MM.1S (cell line): ENCODE results near the gene GRIK4.

Experiments used
- DNase-seq: peaks from one replicate; pipeline ENCODE4 v3.0.0-alpha.2; 2015
- H2AFZ ChIP-seq: fragments of 300-600 bp; sonication (generic); 2 replicates; pipeline ENCODE4 v1.6.0; 2016; ENCODE audit warnings: antibody characterized with exemption, low read length
- H3F3A ChIP-seq: fragments of 300-600 bp; sonication (generic); 2 replicates; pipeline ENCODE4 v1.6.1; 2016; ENCODE audit warnings: mild to moderate bottlenecking, antibody characterized with exemption, low read length, moderate library complexity, mixed read lengths; ENCODE audit not compliant: insufficient read depth
- H3K27ac ChIP-seq: fragments of 300-600 bp; sonication (generic); 2 replicates; pipeline ENCODE4 v1.5.1; 2016; ENCODE audit warnings: mild to moderate bottlenecking, low read length
- H3K27me3 ChIP-seq: fragments of 300-600 bp; sonication (generic); replicated peaks from 2 replicates; pipeline ENCODE4 v1.6.0; 2016; ENCODE audit warnings: low read length; ENCODE audit not compliant: insufficient read depth
- H3K36me3 ChIP-seq: fragments of 300-600 bp; sonication (generic); replicated peaks from 2 replicates; pipeline ENCODE4 v1.6.1; 2016; ENCODE audit warnings: mild to moderate bottlenecking, low read length, mixed read lengths; ENCODE audit not compliant: insufficient read depth
- H3K4me1 ChIP-seq: fragments of 300-600 bp; sonication (generic); 2 replicates; pipeline ENCODE4 v1.6.1; 2016; ENCODE audit warnings: low read length, mixed read lengths
- H3K4me2 ChIP-seq: fragments of 300-600 bp; sonication (generic); 2 replicates; pipeline ENCODE4 v1.6.0; 2016; ENCODE audit warnings: low read depth, low read length
- H3K4me3 ChIP-seq: fragments of 300-600 bp; sonication (generic); 2 replicates; pipeline ENCODE4 v1.5.1; 2016; ENCODE audit warnings: low read length, mixed read lengths
- H3K79me2 ChIP-seq: fragments of 300-600 bp; sonication (generic); 2 replicates; pipeline ENCODE4 v1.6.1; 2016; ENCODE audit warnings: mixed run types, low read length, mixed read lengths
- H3K9ac ChIP-seq: fragments of 300-600 bp; sonication (generic); 2 replicates; pipeline ENCODE4 v1.6.1; 2016; ENCODE audit warnings: low read length, mixed read lengths
- H3K9me2 ChIP-seq: fragments of 300-600 bp; sonication (generic); replicated peaks from 2 replicates; pipeline ENCODE4 v1.6.1; 2016; ENCODE audit warnings: mild to moderate bottlenecking, low read length, mixed read lengths; ENCODE audit not compliant: insufficient read depth
- H3K9me3 ChIP-seq: fragments of 300-600 bp; sonication (generic); replicated peaks from 2 replicates; pipeline ENCODE4 v1.6.1; 2016; ENCODE audit warnings: mild to moderate bottlenecking, low read length, mixed read lengths; ENCODE audit not compliant: insufficient read depth
- H4K20me1 ChIP-seq: fragments of 300-600 bp; sonication (generic); 2 replicates; pipeline ENCODE4 v1.6.1; 2016; ENCODE audit warnings: mild to moderate bottlenecking, low read length, moderate library complexity, mixed read lengths; ENCODE audit not compliant: insufficient read depth
- EZH2 ChIP-seq: fragments of 300-600 bp; sonication (generic); optimal IDR thresholded peaks from 2 replicates; pipeline ENCODE3; 2017; ENCODE audit warnings: low read depth, mild to moderate bottlenecking, antibody characterized with exemption, low read length, mixed read lengths
- EZH2phosphoT487 ChIP-seq: fragments of 300-600 bp; sonication (generic); IDR thresholded peaks from 2 replicates; pipeline ENCODE4 v1.6.1; 2018; ENCODE audit warnings: antibody characterized with exemption, low read length
- TF ChIP-seq, protein P1 (sequence below): fragments of 300-600 bp; sonication (generic); IDR thresholded peaks from 2 replicates; pipeline ENCODE4 v1.5.1; 2016; ENCODE audit warnings: antibody characterized with exemption, low read length, mixed read lengths

GRIK4 gene

DNA sequence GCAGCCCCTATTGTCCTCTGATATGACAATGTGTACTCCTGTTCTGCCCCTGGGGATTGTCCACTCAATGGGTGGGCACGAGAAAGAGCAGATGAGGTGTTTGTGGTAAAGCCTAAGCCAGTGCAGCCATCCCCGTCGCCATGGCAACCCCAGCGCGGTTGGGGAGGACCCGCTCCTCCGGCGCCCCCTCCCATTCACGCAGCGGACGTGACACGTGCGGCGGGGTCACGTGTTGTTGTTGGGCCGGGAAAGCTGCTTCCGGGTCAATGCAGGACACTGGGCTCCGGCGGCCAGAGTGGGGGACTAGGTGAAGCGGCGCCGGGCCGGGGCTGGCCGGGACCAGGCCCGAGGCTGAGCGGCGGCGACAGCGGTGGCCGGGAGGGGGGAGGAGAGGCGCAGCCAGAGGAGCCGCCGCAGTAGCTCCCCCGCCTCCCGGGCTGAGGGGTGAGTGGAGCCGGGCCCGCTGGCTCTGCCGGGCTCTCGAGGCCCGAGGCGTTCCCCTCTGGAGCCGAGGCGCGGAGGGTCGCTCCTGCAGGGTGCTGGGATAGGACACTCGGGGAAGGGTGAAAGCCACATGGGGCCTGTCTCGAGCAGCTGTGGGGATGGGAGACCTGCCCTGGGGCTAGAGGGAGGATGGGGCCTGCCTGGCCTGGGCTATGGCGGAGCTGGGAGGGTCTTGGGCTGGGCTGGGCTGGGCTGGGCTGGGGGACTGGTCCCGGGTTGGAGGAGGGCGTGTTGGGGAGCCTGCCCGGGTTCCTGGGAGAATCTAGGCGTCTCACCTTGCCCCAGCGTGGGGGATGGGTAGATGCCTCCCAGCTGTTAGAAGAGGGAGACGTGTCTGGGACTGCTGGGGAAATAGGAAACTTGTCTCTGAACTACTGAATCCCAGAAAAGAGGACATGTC is 512.6 kb downstream of the GRIK4 start, which contains the start of gene TBCEL:
TBCEL (plus strand) TSS at position 255 of the 904 bp plus-strand sequence. CDS start 21,589 bp downstream, outside the sequence.
- H3K27ac ChIP-seq, result no peak within 1 kb of the TSS; the same call in 1 of the 2 replicates
- H3K9me3 ChIP-seq, result no peaks in the 10 kb centered on the region
- peak within 1 kb of the TSS; percentile 90 for H3K4me3 ChIP-seq
- no peaks in the 10 kb centered on the region for H3K27me3 ChIP-seq
- peak within 1 kb of the TSS; percentile 52 for H2AFZ ChIP-seq
- H3F3A ChIP-seq, result no peaks in the 10 kb centered on the region
- peaks cover 14% of the 10 kb centered on the region for H3K4me1 ChIP-seq
- H3K79me2 ChIP-seq, result peaks cover 37% of the 10 kb centered on the region
- no peaks in the 10 kb centered on the region for H4K20me1 ChIP-seq
- no peak for TF ChIP-seq EZH2
- TF ChIP-seq, protein P1, sequence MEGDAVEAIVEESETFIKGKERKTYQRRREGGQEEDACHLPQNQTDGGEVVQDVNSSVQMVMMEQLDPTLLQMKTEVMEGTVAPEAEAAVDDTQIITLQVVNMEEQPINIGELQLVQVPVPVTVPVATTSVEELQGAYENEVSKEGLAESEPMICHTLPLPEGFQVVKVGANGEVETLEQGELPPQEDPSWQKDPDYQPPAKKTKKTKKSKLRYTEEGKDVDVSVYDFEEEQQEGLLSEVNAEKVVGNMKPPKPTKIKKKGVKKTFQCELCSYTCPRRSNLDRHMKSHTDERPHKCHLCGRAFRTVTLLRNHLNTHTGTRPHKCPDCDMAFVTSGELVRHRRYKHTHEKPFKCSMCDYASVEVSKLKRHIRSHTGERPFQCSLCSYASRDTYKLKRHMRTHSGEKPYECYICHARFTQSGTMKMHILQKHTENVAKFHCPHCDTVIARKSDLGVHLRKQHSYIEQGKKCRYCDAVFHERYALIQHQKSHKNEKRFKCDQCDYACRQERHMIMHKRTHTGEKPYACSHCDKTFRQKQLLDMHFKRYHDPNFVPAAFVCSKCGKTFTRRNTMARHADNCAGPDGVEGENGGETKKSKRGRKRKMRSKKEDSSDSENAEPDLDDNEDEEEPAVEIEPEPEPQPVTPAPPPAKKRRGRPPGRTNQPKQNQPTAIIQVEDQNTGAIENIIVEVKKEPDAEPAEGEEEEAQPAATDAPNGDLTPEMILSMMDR, result no peak
- TF ChIP-seq EZH2phosphoT487, result no peak
- no peaks in the 10 kb centered on the region for H3K36me3 ChIP-seq
- peak within 1 kb of the TSS; percentile 91 for H3K4me2 ChIP-seq
- peak; percentile 91 for DNase-seq
- H3K9ac ChIP-seq, result peak within 1 kb of the TSS; percentile 88
- H3K9me2 ChIP-seq, result no peaks in the 10 kb centered on the region

DNA sequence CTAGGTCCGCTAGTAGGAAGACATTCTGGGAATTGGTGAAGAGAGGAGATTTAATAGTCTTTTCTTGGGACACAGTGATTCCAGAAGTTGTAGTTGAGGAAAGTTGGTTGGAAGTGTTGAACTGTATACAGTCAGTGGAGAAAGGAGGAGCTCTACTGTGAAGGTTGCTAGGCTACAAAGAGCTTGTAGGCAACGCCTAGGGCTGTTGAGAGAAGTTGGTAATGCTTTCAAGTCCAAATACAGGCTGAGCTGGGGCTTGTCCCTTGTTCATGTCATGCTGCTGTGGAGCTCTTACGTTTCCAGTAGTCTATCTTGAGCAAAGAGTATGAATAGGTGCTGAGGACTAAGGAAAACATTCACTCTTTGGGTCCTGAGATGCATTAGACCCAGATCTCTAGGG is 513.4 kb downstream of the GRIK4 start:
- H3K27me3 ChIP-seq, result no peaks in the 10 kb centered on the region
- no peak overlapping the region for H2AFZ ChIP-seq
- H3K4me2 ChIP-seq, result peak overlapping the region; percentile 91
- peaks cover 40% of the 10 kb centered on the region for H3K79me2 ChIP-seq
- H3K4me1 ChIP-seq, result peaks cover 14% of the 10 kb centered on the region
- no peak for DNase-seq
- H3K9me3 ChIP-seq, result no peaks in the 10 kb centered on the region
- H3F3A ChIP-seq, result no peaks in the 10 kb centered on the region
- H3K36me3 ChIP-seq, result no peaks in the 10 kb centered on the region
- H3K27ac ChIP-seq, result no peak overlapping the region
- H4K20me1 ChIP-seq, result no peaks in the 10 kb centered on the region
- H3K9me2 ChIP-seq, result no peaks in the 10 kb centered on the region
- TF ChIP-seq EZH2 (no peak), EZH2phosphoT487 (no peak)
- TF ChIP-seq, protein P1, result no peak
- peak overlapping the region; percentile 90 for H3K4me3 ChIP-seq
- H3K9ac ChIP-seq, result peak overlapping the region; percentile 88; the same call in 1 of the 2 replicates

DNA sequence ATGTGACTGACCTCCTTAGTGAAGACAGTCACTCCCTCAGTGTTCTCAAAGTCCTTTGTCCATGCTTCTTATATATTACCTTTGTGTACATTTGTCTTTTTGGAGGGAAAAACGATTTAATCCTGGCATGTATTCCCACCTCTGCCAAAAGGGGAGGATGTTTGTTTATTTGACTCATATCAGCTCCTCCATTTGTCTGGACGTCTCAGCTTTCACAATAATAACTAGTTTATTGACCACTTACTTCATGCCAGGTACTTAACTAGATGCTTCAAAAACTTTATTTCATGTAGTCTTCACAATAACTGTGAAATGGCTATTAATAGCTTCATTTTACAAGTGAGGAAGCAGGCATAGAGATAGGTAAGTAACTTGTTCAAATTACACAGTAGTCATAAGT is 517.6 kb downstream of the GRIK4 start:
- no peak for DNase-seq
- TF ChIP-seq EZH2, result no peak
- TF ChIP-seq, protein P1, result no peak
- no peak for TF ChIP-seq EZH2phosphoT487
- Histone ChIP-seq H3K27me3 (no peaks in the 10 kb centered on the region), H3K27ac (no peak overlapping the region), H3K9ac (no peak overlapping the region), H3K4me1 (peaks cover 8% of the 10 kb centered on the region; the same call in 1 of the 2 replicates), H4K20me1 (no peaks in the 10 kb centered on the region), H2AFZ (no peak overlapping the region), H3F3A (no peaks in the 10 kb centered on the region), H3K79me2 (peaks cover 38% of the 10 kb centered on the region), H3K4me2 (no peak overlapping the region), H3K4me3 (no peak overlapping the region), H3K9me2 (no peaks in the 10 kb centered on the region), H3K36me3 (no peaks in the 10 kb centered on the region), H3K9me3 (no peaks in the 10 kb centered on the region)
